Kidney glomerular epithelial cell (primary cell): ENCODE data around the gene FHIT.
A peak's percentile ranks its signal among the peaks of the same experiment; 100 is the strongest.

Experiments used
- DNase-seq: peaks from one replicate; lab custom pipeline; 2025; lab: John Stamatoyannopoulos, UW

FHIT gene

GRCh38 chr3:60629816-60630215 is 621.4 kb downstream of the FHIT start:
- DNase-seq: no peak

- no peak for DNase-seq
Measured at GRCh38 chr3:60622349-60622748, 628.9 kb downstream of the FHIT start.

GRCh38 chr3:60617188-60617587 is 634.1 kb downstream of the FHIT start:
- no peak for DNase-seq

- no peak for DNase-seq
Measured at GRCh38 chr3:60613769-60614303, 637.4 kb downstream of the FHIT start.

- no peak for DNase-seq
Measured at GRCh38 chr3:60610441-60611112, 640.7 kb downstream of the FHIT start.

GRCh38 chr3:60609446-60609845 is 641.8 kb downstream of the FHIT start:
- DNase-seq: no peak

- DNase-seq: no peak
Measured at GRCh38 chr3:60603860-60604259, 647.4 kb downstream of the FHIT start.

- DNase-seq: no peak
Measured at GRCh38 chr3:60600848-60601247, 650.4 kb downstream of the FHIT start.

GRCh38 chr3:60599586-60599985 is 651.7 kb downstream of the FHIT start:
- DNase-seq: no peak

- DNase-seq: no peak
Measured at GRCh38 chr3:60598671-60599070, 652.6 kb downstream of the FHIT start.

- DNase-seq: no peak
Measured at GRCh38 chr3:60594025-60594424, 657.2 kb downstream of the FHIT start.

GRCh38 chr3:60591267-60591666 is 660.0 kb downstream of the FHIT start:
- DNase-seq: no peak

GRCh38 chr3:60588806-60589205 is 662.4 kb downstream of the FHIT start:
- peak; percentile 30 for DNase-seq

- no peak for DNase-seq
Measured at GRCh38 chr3:60585918-60586317, 665.3 kb downstream of the FHIT start.

GRCh38 chr3:60584250-60584649 is 667.0 kb downstream of the FHIT start:
- DNase-seq: no peak

- no peak for DNase-seq
Measured at GRCh38 chr3:60582288-60582687, 669.0 kb downstream of the FHIT start.

GRCh38 chr3:60580809-60581208 is 670.4 kb downstream of the FHIT start:
- no peak for DNase-seq

GRCh38 chr3:60579734-60580133 is 671.5 kb downstream of the FHIT start:
- DNase-seq: peak; percentile 83

- no peak for DNase-seq
Measured at GRCh38 chr3:60578936-60579335, 672.3 kb downstream of the FHIT start.

GRCh38 chr3:60577601-60578000 is 673.7 kb downstream of the FHIT start:
- no peak for DNase-seq

- DNase-seq: no peak
Measured at GRCh38 chr3:60575718-60576272, 675.5 kb downstream of the FHIT start.

GRCh38 chr3:60574046-60574769 is 677.0 kb downstream of the FHIT start:
- no peak for DNase-seq

- peak; percentile 6 for DNase-seq
Measured at GRCh38 chr3:60573494-60573893, 677.8 kb downstream of the FHIT start.
